ENCODE measurements around the gene VWA8. TPM values are rescaled to one million over a fixed set of nuclear protein-coding genes. Genes with fewer than 3 reads are reported as not detected.

The VWA8 gene
- total and polyA plus RNA-seq, 2 of the 8 experiments (the other 6 are each of a cell fraction or from before 2014, with no cell fraction given) = 5.9 to 19.6 TPM

DNA sequence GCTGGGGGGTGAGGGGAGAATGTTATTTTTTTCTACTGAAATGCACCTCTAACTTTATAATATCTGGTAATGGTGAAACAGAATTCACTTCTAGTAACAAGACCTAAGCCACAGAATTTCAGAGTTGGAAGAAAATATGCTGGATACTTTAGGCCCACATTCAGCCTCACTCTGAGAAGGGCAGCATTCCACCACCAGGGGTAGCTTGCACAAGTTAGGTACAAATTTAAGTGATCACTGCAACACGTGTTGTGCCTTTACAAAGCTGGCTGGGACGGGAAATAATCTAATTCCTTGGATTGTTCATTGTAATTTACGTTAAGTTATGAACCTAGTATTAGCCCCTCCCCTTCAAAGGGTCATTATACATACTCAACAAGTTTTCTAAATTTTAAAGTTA, 311.2 kb downstream of the VWA8 start:
- H3K27ac ChIP-seq (ENCODE audit: low read depth, low read length) = no peak overlapping the region
- no peak overlapping the region for H4K91ac ChIP-seq (replicated peaks; ENCODE audit: insufficient read length, low read length)
- no peak overlapping the region for H3K4me2 ChIP-seq (ENCODE audit: insufficient read depth in 1 of 2, low read depth in 2 of 2, low read length in 2 of 2)
- no peaks in the 10 kb centered on the region for H3K36me3 ChIP-seq (ENCODE audit: control insufficient read depth in 2 of 4, insufficient read depth in 4 of 4, low read length in 3 of 4)
- ChIA-PET CTCF (ENCODE audit: partially characterized antibody) (interaction anchor here (0.6 to 7.6 kb wide), 22 partner anchors 9 to 394 kb away, joined by 3 to 56 read pairs (median 3); partner anchors contain the start of gene RGCC), POLR2A (ENCODE audit: partially characterized antibody) (no interaction called here)
- H3K4ac ChIP-seq (replicated peaks; ENCODE audit: insufficient read length, low read depth, low read length) = no peak overlapping the region
- no peak overlapping the region for H4K8ac ChIP-seq (ENCODE audit: extremely low read depth, insufficient read depth, low read length)
- no peak overlapping the region for H3K56ac ChIP-seq (replicated peaks; ENCODE audit: insufficient read length, low read depth, low read length)
- no peak overlapping the region for H2AFZ ChIP-seq (ENCODE audit: low read length)
- H4K5ac ChIP-seq (ENCODE audit: insufficient read length, low read depth, low read length) = no peak overlapping the region
- no peaks in the 10 kb centered on the region for H3K27me3 ChIP-seq (replicated peaks in 1 of 4; ENCODE audit: control insufficient read depth in 3 of 4, extremely low read depth in 1 of 4, insufficient read depth in 3 of 4, low read length in 3 of 4)
- H3K4me1 ChIP-seq (replicated peaks in 1 of 4; ENCODE audit: control insufficient read depth in 3 of 4, insufficient read depth in 4 of 4, low read length in 3 of 4) = no peaks in the 10 kb centered on the region
- H3K4me3 ChIP-seq (ENCODE audit: extremely low read depth in 1 of 4, insufficient read depth in 2 of 4, low read depth in 3 of 4, low read length in 4 of 4) = no peak overlapping the region
- H3K18ac ChIP-seq (ENCODE audit: extremely low read depth, low read length) = no peak overlapping the region
- H2BK5ac ChIP-seq (ENCODE audit: low read depth, low read length) = no peak overlapping the region
- FAIRE-seq (peak; percentile 81), DNase-seq (ENCODE audit: low read depth in 1 of 2, low spot score in 2 of 2) (no peak)
- H2BK15ac ChIP-seq (ENCODE audit: low read length) = no peak overlapping the region
- H2AK5ac ChIP-seq (ENCODE audit: low read depth, low read length) = no peak overlapping the region
- WGBS, 2 experiments (ENCODE audit: extremely low coverage in 1 of 2, insufficient coverage in 1 of 2, insufficient read length in 1 of 2, insufficient replicate concordance in 2 of 2, low coverage in 1 of 2, low lambda C conversion rate in 2 of 2, missing lambda C conversion rate in 1 of 2) = 69% methylated on average over 3 of the region's 3 CpGs; no CpG with 5 or more reads in 1 of the 2 experiments
- peaks cover 0 to 4% of the 10 kb centered on the region in 2 experiments; a peak in 1 of 4 replicates for H3K9me3 ChIP-seq (ENCODE audit: insufficient read depth in 2 of 2, low read depth in 1 of 2, low read length in 1 of 2)
- no peak overlapping the region for H2BK20ac ChIP-seq (ENCODE audit: low read length)
- no peak overlapping the region for H3K23ac ChIP-seq (ENCODE audit: insufficient read length)
- no peak overlapping the region for H3K14ac ChIP-seq (ENCODE audit: insufficient read length)
- no peaks in the 10 kb centered on the region for H4K20me1 ChIP-seq (replicated peaks in 1 of 2; ENCODE audit: control insufficient read depth in 1 of 2, insufficient read depth in 2 of 2, low read length in 2 of 2)
- H2BK120ac ChIP-seq (replicated peaks; ENCODE audit: low read depth, low read length) = no peak overlapping the region
- no peak overlapping the region for H3K9ac ChIP-seq (replicated peaks in 1 of 4; ENCODE audit: extremely low read depth in 1 of 4, low read depth in 3 of 4, low read length in 3 of 4)
- 0 out of 2 replicates have a peak, but pooled peaks cover 2% of the 10 kb centered on the region for H3K79me1 ChIP-seq (ENCODE audit: low read depth, low read length)
- H2BK12ac ChIP-seq (ENCODE audit: low read depth, low read length) = no peak overlapping the region
- no peaks in the 10 kb centered on the region for H3K79me2 ChIP-seq (ENCODE audit: control insufficient read depth in 1 of 2, insufficient read depth in 2 of 2, low read length in 2 of 2)
- no peaks in the 10 kb centered on the region for H3K23me2 ChIP-seq (ENCODE audit: low read depth, low read length)
- TF ChIP-seq PHF8 (conservative IDR thresholded peaks at IDR 0.05; ENCODE audit: low read depth, low read length) = no peak
- no peak for TF ChIP-seq SIRT6 (IDR thresholded peaks at IDR 0.05; ENCODE audit: low read length)
- TF ChIP-seq, protein P1, sequence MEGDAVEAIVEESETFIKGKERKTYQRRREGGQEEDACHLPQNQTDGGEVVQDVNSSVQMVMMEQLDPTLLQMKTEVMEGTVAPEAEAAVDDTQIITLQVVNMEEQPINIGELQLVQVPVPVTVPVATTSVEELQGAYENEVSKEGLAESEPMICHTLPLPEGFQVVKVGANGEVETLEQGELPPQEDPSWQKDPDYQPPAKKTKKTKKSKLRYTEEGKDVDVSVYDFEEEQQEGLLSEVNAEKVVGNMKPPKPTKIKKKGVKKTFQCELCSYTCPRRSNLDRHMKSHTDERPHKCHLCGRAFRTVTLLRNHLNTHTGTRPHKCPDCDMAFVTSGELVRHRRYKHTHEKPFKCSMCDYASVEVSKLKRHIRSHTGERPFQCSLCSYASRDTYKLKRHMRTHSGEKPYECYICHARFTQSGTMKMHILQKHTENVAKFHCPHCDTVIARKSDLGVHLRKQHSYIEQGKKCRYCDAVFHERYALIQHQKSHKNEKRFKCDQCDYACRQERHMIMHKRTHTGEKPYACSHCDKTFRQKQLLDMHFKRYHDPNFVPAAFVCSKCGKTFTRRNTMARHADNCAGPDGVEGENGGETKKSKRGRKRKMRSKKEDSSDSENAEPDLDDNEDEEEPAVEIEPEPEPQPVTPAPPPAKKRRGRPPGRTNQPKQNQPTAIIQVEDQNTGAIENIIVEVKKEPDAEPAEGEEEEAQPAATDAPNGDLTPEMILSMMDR (IDR thresholded peaks at IDR 0.05; ENCODE audit: control extremely low read depth in 1 of 3, insufficient read depth in 1 of 3, low read depth in 1 of 3, low read length in 3 of 3) = peak; percentile 19 to 57 (median 46)
- TF ChIP-seq RAD21 (IDR thresholded peaks at IDR 0.05 in 1 of 2, conservative IDR thresholded peaks at IDR 0.05 in 1 of 2; ENCODE audit: low read depth in 2 of 2, low read length in 2 of 2) = peak in 1 of 2 experiments; percentile 40; a peak in 1 of 4 replicates
- no peak for TF ChIP-seq KDM1A (IDR thresholded peaks at IDR 0.05; ENCODE audit: borderline replicate concordance, low read length)
- 0 out of 2 replicates have a peak, but pooled peaks have one; percentile 33 for TF ChIP-seq TEAD4 (IDR thresholded peaks at IDR 0.05; ENCODE audit: low read depth, low read length)
